HG02885 (cell line): ENCODE data around the gene SP2.

Source experiments
- ATAC-seq: cut with Tn5 transposase; IDR thresholded peaks from one replicate; pipeline ENCODE4 v1.9.1; 2021; ENCODE audit warnings: mild to moderate bottlenecking; ENCODE audit not compliant: unreplicated experiment, poor library complexity

SP2 gene

DNA sequence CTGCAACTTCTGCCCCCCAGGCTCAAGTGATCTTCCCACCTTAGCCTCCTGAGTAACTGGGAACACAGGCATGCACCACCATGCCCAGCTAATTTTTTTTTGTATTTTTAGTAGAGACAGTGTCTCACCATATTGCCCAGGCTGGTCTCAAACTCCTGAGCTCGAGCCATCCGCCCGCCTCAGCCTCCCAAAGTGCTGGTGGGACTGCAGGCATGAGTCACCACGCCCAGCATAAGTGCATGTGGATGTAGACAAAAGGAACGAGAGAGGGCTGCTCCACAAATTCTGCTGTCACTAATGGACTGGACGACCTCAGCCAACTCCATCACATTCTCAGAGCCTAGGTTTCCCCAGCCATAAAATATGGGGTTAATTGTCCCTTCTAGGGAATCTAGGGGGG lies 7.7 kb upstream of the SP2 start:
- ATAC-seq: no peak

DNA sequence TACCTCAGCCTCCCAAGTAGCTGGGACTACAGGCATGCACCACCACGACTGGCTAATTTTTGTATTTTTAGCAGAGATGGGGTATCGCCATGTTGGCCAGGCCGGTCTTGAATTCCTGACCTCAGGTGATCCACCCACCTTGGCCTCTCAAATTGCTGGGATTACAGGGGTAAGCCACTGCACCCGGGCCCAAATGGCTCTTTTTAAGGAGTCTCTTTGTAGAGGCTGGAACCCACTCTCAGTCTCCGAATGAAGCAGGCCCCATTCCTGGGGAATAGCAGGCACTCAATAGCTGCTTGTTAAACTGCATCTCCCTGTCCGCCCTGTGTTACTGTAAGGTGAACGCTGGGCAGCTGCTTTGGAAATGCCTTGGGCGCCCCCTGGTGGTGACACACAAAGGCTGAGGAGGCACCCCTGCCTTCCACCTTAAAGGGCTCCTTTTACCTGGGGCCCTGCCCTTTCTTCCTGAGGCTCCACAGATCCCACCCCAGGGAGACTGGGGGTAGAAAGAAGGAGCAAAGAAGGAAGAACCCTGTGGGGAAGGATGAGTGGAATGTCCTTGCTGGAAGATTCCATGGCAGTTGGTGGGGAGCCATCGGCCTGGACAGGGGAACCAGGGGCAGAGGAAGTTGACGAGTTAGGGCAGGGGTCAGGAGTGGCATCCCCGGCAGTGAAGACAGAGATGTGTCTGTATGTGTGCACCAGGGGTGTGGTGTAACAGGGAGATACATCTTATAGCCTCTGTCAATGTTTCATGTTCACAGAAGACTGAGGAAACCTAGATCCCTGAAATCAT lies 6.1 kb upstream of the SP2 start:
- no peak for ATAC-seq

DNA sequence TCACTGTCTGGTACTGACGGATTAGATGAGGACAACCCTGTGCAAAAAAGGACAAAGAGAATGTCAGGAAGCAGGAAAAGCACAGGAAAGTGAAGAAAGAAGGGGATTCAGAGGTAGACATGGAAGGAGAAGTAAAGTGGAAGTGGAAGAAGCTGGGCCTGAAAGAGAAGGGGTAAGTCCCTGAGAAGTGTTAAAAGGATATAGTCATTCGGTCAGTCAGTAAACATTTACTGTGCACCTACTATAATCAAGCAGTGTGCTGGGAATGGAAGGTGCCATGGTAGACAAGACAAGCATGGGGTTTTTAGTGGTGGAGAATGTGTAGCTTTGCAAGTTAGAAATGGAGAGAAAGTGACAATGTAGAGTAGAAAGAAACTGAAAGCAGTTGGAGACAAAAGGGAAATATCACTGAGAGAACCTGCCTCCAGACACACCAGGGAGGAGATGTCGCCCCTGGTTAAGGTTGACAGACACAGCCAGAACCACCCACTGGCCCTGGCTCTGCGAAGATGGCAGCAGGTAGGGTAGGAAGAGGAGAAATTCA lies 4.4 kb upstream of the SP2 start:
- no peak for ATAC-seq

DNA sequence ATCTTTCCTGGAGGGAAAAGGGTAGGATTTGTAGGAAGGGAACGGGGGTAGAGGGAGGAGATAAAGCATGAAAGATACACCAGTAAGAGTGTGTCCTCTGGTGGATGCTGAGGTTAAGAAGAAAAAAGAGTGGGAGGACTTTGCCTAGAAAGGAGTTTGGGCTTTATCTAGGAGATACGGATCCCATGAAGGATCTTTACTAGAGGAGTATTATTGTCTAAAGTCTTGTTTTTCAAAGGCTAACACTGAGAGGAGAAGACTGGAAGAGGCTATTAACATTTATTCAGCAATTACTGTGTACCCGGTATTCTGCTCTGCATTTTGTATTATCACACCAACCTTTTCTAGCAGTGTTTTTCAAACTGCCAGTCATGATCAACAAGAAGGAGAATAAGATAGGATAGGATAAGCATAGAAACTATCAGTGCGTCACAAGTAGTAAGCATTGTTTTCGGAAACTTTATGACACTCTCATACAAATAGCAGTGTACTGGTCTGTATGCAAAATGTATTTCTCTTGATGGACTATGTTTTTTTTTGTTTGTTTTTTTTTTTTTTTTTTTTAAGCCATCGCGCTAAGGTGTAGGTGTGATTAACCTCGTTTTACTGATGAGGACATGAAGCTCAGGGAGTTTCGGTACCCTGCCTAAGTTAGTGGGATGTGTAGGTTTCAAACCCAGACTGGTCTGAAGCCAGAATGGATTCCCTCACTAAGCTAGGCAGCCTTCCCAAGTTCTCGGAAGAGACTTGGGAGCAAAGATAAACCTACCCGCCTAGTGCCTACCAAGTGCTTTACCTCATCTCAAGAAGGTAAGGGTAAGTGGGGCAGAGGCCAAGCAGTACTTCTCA lies 1.3 kb upstream of the SP2 start:
- ATAC-seq: no peak

DNA sequence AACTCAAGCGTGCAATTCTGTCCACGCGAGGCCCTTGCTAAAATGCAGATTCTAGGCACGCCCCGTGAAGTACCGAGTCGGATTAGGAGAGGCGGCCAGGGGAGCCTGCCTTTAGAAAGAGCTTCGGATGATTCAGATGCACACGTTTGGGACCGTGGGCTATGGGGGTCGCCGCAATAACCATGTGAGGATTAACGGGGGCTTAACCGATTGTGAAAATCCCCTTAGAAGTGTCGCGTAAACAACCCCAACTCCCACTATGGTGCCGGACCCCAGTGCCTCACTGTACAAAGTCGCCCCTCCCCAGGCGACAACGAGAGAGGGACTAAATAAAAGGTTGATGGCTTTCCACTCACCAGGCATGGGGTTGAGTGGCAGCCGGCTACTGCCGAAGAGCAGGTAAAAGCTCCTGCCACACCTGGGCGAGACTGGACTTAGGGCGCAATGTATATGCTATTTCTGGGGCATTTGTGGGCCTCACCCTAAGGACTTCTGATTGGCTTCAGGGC lies 635 bp upstream of the SP2 start:
- ATAC-seq: no peak

DNA sequence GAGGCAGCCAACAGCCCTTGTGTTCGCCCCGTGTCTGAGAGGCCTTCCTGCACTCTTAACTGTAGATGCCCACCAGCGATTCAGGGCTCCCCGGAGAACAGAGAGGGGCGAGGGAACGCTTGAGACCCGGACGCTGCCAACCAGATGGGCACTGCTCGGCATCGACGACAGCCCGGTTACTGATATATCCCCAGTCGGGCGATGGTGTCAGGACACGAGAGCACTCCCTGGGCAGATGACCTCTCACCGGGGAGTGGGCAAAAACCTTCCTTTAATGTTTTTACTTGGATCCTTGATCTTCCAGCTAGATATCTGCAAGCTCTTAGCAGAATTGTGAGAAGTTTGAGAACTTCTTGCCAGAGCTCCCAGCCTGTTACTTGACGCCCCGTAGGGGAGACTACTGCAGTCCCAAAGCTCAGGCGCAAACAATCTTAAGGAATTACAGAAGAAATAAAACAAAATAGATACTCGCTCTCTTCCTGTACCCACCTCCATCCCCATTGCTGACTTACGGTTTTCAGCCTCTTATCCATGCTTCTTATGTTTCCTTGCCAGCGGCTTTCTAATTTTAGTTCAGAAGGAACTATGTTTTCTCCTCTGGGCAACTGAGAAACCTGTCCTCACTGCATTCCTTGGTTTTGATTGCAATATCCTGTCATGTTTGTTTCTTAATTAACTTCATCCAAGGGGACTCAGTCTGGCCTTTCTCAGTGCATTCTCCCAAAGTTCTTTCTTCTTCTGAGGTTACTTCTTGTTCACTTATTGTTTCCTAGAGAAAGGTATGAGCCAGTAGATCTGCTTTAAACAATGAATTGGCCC lies 845 bp downstream of the SP2 start:
- no peak for ATAC-seq

DNA sequence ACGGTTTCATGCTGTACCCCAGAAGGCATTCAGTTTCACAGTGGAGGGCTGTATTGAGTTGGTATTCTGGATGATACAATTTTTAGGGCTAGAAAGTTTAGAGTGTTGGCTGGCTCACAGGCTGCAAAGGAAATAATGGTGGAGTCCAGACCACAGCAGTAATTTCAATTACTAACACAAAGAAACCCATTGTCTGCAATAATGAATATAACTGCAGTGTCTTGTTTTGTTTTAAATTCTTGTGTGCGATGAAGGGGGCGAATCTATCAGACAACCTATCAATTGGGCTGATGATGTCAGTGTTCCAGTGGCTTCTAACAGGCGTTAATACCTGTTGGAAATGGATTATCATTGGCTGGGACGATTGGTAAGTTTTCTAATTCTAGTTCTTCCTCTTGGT lies 1.5 kb downstream of the SP2 start:
- no peak for ATAC-seq

DNA sequence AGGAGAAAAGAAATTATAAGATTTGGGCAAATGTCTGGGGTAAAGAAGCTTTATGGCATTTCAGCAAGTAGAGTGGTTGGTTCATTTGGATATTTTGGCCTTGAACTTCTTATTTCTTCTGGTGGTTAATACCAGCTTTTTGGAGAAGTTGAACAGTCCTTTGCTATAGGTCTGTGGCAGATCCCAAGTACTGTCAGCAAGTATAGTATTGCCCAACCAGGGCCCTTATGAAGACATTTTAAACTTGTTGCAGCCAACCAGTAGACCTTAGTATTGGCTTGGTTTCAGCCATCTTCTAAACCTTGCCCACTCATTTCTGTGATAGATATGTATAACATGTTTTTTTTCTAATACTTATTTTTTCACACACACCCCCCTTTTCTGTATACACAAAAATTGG lies 2.2 kb downstream of the SP2 start:
- ATAC-seq: no peak

DNA sequence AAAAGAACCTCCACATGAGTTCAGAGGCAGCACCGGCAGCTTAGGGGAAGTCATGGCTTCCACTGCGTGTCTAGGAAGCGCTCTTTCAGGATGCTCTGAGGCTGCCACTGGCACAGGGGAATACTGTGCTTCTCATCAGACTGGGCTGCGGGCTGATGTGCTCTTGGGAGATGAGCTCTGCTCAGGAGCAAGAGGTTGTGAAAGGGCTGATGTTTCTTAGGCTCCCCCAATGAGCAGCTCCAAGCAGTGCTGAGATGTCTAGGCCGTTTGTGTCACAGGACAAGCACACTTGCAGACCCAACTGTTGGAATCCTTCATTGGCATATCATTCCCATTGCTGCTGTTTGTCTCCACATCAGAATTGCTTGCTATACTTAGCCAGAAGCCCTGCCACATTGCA lies 3.6 kb downstream of the SP2 start:
- ATAC-seq: no peak

DNA sequence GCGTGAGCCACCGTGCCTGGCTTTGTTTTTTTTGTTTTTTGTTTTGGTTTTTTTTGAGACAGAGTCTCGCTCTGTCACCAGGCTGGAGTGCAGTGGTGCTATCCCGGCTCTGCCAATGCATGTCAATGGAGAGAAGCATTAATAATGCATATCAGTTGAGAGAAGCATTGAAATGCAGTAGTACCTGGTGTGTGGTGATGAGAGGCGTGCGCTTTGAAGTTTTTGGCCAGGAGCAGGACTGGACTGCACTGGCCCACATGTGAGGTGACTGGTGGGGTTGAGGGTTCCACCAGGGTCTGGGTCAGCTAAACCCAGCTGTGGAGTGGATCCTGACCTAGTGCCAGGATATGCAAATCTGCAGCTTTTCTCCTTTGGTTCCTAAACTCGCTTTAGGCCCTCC lies 5.4 kb downstream of the SP2 start:
- ATAC-seq: no peak

DNA sequence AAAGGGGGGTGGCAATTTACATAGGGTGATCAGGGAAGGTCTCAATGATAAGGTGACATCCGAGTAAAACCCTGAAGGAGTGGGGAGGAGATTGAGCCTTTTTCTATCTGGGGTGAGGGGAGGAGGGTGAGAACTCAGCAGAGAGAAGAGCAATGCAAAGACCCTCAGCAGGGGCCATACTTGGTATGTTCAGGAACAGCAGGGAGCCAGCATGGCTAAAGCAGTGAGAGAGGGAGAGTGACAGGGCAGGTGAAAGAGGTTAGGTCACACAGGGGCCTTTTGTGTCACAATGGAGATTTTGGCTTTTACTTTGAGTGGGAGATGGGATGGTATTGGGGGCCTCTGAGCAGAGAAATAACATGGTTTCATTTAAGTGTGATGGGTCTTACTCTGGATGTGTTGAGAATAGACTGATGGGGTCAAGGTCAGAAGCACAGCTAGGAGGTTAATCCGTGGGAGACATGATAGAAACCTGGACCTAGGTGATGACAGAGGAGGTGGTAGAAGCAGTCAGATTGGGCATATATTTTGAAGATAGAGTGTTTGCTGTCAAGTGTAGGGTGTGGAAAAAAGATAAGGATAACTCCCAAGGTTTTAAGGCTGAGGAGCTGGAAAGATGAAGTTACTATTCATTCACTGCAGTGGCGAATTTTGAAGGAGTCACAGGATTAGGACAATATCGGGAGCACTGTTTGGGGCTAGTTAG lies 6.2 kb downstream of the SP2 start:
- ATAC-seq: no peak

DNA sequence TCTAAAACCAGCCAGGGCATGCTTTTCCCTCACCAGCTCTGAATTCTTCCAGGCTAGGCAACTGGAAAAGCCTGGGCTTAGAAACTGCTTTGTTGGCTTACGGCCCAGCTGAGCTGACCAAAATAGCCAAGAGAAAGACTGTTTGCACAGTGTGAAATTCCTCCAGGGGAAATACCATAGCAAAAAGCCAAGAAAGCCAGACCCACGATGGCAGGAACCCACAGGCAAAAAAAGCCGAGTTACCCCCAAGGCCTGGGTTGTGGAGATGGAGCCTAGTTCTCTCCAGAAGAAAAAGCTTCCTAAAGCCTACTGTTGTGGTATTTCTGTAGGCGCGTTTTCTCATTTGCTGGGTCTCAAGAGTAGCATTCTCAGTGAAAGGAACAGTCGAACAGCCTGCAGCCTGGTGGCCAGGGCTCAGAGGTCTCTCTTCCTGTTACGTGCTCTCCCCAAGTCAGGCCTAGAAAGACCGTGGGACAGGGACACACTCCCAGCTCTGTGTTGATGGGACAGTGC lies 9.2 kb downstream of the SP2 start:
- no peak for ATAC-seq

DNA sequence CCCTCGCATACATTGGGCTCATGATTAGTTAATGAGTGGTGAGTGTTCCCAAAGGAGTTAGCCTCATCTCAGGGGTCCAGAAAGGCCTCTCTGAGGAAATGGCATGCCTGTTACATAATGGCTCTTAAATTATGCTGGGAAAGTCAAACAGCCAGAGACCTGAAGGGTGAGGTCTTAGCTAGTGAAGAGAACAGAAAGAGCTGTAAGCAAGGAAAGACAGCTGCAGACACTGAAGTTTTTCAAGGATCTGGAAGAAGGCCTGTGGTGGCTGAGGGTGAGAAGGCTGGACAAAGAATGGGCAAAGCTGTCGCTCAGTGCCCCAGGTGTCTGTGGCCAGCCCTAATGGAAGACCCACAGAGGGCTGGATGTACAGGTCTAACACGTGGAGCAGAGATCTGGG lies 10.4 kb downstream of the SP2 start:
- ATAC-seq: no peak

DNA sequence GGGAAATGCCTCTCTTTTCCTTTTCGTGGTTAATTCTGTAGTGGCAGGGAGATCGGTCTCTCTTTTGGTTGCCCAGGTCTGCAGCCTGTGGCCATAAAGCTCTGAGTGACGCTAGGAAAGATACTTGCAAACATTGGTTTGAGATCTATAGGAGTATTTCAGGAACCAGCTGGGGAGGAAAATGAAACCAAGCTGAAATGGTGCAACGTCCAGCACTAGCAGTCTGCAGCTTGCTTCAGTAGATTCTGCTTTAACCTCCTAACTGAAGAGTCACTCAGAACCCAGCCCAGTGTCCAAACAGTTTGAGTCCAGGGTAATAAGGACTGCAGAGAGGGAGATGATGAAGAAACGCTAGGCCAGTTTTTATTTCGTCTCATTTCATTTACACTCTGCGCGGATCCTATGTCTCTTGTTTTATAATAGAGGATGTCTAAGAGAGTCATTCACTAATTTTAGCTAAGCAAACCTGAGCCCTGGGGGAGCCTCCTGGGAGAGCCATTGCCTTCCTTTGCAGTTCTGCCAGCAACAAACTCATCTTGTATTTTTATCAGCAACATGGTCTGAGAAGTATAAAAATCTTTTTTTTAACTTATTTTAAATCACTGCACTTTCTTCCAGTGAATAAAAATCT lies 12.0 kb downstream of the SP2 start:
- ATAC-seq: no peak

DNA sequence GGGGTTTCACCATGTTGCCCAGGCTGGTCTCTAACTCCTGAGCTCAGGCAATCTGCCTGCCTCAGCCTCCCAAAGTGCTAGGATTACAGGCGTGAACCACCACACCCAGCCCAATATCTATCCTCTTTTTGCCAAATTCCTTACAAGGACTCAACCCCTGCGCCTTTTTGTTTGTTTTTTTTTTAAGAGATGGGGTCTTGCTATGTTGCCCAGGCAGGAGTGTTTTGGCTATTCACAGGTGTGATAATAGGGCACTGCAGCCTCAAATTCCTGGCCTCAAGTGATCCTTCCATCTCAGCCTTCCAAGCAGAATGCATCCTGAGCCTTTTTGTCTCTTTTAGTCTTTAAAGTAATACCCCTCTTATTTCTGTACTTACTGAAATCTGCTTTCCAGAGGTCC lies 17.0 kb downstream of the SP2 start:
- no peak for ATAC-seq

DNA sequence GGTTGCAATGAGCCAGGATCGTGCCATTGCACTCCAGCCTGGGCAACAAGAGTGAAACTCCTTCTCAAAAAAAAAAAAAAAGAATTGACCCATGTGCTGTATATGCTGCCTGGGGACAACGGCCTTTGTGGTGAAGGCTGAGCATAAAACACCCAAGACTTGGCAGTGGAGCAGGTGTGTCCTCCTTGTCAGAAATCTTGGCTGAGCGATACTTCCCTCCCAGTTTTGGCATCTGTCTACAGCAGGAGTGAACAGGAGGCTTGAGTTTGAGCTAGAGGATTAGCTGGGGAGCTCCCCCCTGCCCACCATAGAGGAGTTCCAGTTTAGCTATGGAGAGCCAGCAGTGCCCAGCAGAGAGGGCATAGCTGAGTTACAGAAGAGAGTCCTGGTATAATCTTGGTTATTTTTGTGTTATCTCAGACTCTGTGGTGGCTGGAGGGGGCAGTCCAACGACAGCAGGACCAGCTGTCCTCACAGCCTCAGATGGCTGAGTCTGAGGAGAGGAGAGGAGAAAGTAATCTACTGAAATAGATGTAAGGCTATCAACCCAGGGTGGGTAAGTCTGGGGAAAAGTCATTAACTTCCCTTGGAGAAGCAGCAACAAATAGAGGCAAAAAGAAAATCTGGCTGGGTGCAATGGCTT lies 18.4 kb downstream of the SP2 start:
- ATAC-seq: no peak

DNA sequence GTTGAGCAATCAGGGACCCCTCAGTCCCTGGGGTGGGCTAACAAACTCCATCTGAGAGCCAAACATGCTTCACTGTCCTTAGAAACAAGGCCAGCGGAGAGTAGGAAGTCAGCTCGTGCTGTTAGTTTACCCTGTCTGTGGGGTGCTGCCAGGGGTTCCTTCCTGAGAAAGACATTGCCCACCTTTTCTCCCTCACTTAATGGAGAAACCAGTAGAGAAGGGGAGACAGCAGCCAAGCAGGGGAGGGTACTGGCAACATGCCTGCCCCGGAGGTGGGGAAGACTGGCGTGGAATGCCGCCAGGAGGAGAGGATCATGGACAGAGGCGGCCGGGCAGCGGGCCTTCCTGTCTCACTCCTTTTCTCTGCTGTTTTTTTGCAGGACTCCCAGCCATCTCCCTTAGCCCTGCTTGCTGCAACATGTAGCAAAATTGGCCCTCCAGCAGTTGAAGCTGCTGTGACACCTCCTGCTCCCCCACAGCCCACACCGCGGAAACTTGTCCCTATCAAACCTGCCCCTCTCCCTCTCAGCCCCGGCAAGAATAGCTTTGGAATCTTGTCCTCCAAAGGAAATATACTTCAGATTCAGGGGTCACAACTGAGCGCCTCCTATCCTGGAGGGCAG lies 19.9 kb downstream of the SP2 start:
- no peak for ATAC-seq

DNA sequence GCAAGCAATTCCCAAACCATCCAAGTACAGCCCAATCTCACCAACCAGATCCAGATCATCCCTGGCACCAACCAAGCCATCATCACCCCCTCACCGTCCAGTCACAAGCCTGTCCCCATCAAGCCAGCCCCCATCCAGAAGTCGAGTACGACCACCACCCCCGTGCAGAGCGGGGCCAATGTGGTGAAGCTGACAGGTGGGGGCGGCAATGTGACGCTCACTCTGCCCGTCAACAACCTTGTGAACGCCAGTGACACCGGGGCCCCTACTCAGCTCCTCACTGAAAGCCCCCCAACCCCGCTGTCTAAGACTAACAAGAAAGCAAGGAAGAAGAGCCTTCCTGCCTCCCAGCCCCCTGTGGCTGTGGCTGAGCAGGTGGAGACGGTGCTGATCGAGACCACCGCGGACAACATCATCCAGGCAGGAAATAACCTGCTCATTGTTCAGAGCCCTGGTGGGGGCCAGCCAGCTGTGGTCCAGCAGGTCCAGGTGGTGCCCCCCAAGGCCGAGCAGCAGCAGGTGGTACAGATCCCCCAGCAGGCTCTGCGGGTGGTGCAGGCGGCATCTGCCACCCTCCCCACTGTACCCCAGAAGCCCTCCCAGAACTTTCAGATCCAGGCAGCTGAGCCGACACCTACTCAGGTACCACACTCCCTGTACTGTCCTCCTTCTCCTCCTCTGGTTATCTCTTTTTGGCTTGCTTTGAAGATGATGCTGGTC lies 20.6 kb downstream of the SP2 start:
- ATAC-seq: no peak
